ENCODE results near the gene AP1G1. TPM values are rescaled to one million over a fixed set of nuclear protein-coding genes. Genes with fewer than 3 reads are reported as not detected.
A peak's percentile ranks its signal among the peaks of the same experiment; 100 is the strongest.

Gene AP1G1
- total RNA-seq, 1 donor from 2014 or later, result 90.5 TPM

GRCh38 chr16:71852158-71852557 lies 43.5 kb upstream of the AP1G1 start:
- DNase-seq (ENCODE audit: extremely low spot score, unreplicated experiment), result no peak
- Mint-ChIP-seq H3K4me1 (ENCODE audit: unreplicated experiment) (peaks cover 5% of the 10 kb centered on the region), H3K4me3 (no peak overlapping the region)

GRCh38 chr16:71851746-71852145 lies 43.1 kb upstream of the AP1G1 start:
- Mint-ChIP-seq H3K4me3 (no peak overlapping the region), H3K27ac (no peak overlapping the region), H3K4me1 (ENCODE audit: unreplicated experiment) (peaks cover 9% of the 10 kb centered on the region), H3K36me3 (peaks cover 26% of the 10 kb centered on the region), H3K9me3 (no peaks in the 10 kb centered on the region), H3K27me3 (no peaks in the 10 kb centered on the region)
- no peak for DNase-seq (ENCODE audit: extremely low spot score, unreplicated experiment)
- no peak for TF ChIP-seq CTCF (conservative IDR thresholded peaks at IDR 0.05)

More at GRCh38 chr16:71852158-71852557, 43.5 kb upstream of the AP1G1 start:
- no peak overlapping the region for H3K27ac Mint-ChIP-seq
- H3K9me3 Mint-ChIP-seq, result no peaks in the 10 kb centered on the region
- no peaks in the 10 kb centered on the region for H3K27me3 Mint-ChIP-seq
- no peak for TF ChIP-seq CTCF (conservative IDR thresholded peaks at IDR 0.05)
- H3K36me3 Mint-ChIP-seq, result peaks cover 26% of the 10 kb centered on the region

- Mint-ChIP-seq H3K27me3 (no peaks in the 10 kb centered on the region), H3K27ac (no peak overlapping the region), H3K36me3 (peaks cover 17% of the 10 kb centered on the region), H3K9me3 (no peaks in the 10 kb centered on the region), H3K4me3 (no peak overlapping the region), H3K4me1 (ENCODE audit: unreplicated experiment) (peaks cover 9% of the 10 kb centered on the region)
- no peak for TF ChIP-seq CTCF (conservative IDR thresholded peaks at IDR 0.05)
- DNase-seq (ENCODE audit: extremely low spot score, unreplicated experiment), result no peak
Observed at GRCh38 chr16:71848622-71849021, 40.0 kb upstream of the AP1G1 start.

- Mint-ChIP-seq H3K27ac (peak overlapping the region; percentile 92), H3K4me3 (peak overlapping the region; percentile 93), H3K4me1 (ENCODE audit: unreplicated experiment) (peaks cover 9% of the 10 kb centered on the region), H3K27me3 (no peaks in the 10 kb centered on the region), H3K36me3 (peaks cover 17% of the 10 kb centered on the region), H3K9me3 (no peaks in the 10 kb centered on the region)
- TF ChIP-seq CTCF (conservative IDR thresholded peaks at IDR 0.05), result no peak
- no peak for DNase-seq (ENCODE audit: extremely low spot score, unreplicated experiment)
Observed at GRCh38 chr16:71847096-71847495, 38.5 kb upstream of the AP1G1 start.

- peak overlapping the region; percentile 92 for H3K27ac Mint-ChIP-seq
- TF ChIP-seq CTCF (conservative IDR thresholded peaks at IDR 0.05), result no peak
- no peak for DNase-seq (ENCODE audit: extremely low spot score, unreplicated experiment)
- no peaks in the 10 kb centered on the region for H3K27me3 Mint-ChIP-seq
- H3K9me3 Mint-ChIP-seq, result no peaks in the 10 kb centered on the region
- H3K4me3 Mint-ChIP-seq, result peak overlapping the region; percentile 93
- H3K36me3 Mint-ChIP-seq, result peaks cover 17% of the 10 kb centered on the region
- H3K4me1 Mint-ChIP-seq (ENCODE audit: unreplicated experiment), result peaks cover 9% of the 10 kb centered on the region
Observed at GRCh38 chr16:71846431-71846830, 37.8 kb upstream of the AP1G1 start.

Data from type B pancreatic cell (in vitro differentiated cells).